Erythroblast (primary cell): ENCODE data around the gene NUP210.

Experiments
- DNase-seq, 2 experiments: peaks; one replicate each; lab custom pipeline; 2025; lab: John Stamatoyannopoulos, UW
- GATA1 ChIP-seq: IDR thresholded peaks from 2 replicates; pipeline ENCODE4 v1.6.1; 2011; ENCODE audit warnings: low read depth, mild to moderate bottlenecking, control low read depth, low read length, moderate library complexity
- POLR2A ChIP-seq: IDR thresholded peaks from 2 replicates; pipeline ENCODE4 v1.6.1; 2011; ENCODE audit warnings: mild to moderate bottlenecking, low read length

Gene NUP210

GRCh38 chr3:13278783-13279531 lies 141.2 kb downstream of the NUP210 start:
- TF ChIP-seq GATA1, result no peak
- TF ChIP-seq POLR2A, result no peak
- DNase-seq, result no peak

- DNase-seq, result no peak
- TF ChIP-seq GATA1 (no peak), POLR2A (no peak)
Measured at GRCh38 chr3:13277860-13278531, 142.1 kb downstream of the NUP210 start.

DNA sequence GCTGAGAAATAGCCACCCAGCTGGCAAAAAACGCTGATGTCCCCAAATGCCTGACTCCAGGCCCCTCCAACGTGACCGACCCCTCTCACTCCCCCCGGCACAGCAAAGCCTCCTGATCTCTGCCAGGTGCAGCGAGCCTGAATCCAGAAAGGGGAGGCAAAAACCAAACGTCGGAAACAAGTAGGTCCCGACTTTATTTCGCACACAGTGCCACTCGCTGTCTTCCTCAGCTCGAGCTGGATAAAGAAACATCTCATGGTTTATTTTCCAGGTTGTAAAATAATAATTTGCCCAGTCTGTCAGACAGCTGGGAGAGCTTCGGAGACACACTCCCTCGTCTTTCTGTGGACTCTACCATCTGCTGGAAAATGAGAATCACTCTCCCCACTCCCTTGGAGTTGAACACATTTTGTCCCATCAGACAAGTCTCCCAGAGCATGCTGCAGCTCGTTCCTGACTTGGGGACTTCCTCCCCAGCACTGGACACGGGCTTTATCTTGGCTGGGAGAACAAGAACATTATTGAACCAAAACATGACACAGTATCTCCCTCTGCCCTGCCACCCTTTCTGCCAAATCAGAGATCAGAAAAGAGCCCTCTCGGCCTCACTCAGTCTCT lies 142.8 kb downstream of the NUP210 start:
- no peak for DNase-seq
- TF ChIP-seq POLR2A (no peak), GATA1 (no peak)

DNA sequence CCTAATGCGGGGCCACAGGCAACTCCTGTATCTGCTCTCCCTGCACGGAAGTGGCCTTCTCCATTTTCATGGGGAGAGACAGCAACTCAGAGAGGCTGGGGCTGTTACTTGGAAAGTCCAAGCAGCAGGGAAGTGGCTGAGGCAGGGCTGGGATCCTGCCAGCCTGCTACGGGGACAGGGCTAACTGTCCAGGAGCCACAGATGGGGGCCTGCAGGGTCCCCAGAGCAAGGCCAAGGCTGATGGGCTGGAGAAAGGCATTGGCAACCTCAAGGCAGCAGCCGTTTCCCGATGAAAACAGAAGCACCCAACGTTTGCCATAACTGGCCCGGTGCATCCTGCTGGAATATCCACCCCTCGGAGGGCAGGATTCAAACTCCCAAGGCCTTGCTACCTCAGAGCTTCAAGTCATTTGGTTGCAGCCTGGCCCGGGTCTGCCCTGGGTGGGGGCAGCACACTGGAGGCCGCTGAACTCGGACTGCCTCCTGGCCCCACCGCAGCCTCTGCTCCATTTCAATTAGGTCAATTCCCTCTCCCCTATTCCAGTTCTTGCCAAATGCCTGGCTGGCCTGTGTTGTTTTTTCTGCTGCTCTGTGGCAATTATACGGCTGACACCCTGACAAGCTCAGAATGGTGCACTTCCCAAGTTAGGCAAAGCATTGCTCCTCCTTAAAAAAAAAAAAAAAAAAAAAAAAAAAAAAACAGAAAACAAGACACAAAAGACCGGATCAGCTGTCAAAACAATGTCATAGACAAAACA lies 143.5 kb downstream of the NUP210 start:
- no peak for DNase-seq
- TF ChIP-seq POLR2A, result no peak
- TF ChIP-seq GATA1, result no peak

- no peak for TF ChIP-seq POLR2A
- TF ChIP-seq GATA1, result no peak
- no peak for DNase-seq
Measured at GRCh38 chr3:13275376-13276005, 144.6 kb downstream of the NUP210 start.

DNA sequence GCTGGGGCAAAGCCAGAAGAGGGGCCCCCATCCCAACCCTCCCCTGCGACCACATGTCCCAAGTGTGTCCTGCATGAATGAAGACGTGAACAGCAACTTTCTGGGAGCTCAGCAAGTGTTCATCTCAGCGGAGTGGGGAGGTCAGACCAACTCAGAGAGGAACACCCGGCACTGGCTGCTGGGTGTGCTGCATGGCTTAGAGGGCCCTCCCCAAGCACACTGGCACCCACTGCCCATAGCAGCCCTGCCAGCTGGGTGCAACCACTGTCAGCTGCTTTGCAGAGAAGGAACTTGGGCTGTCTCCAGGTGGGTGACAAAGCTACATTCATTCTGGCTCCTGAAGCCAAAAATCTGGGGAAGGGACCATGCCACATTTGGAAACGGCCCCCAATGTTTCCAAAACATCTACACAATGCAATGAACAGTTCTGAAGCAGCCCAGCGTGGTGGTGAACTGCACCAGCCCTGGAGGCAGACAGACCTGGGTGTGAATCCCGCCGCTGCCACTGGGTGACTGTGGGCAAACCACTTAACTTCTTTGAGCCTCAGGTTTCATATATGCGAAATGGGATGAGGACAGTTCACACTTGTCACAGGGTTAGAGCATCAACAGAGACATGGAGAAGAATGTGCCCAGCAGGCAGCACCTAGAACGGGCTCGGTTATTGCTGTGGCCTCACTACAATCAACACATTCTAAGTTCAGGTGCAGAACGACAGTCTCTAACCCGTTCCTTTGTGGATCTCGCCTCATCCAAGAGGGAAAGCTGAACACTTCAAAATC lies 145.4 kb downstream of the NUP210 start:
- DNase-seq, result no peak
- no peak for TF ChIP-seq POLR2A
- TF ChIP-seq GATA1, result no peak

- DNase-seq, result no peak
- no peak for TF ChIP-seq GATA1
- TF ChIP-seq POLR2A, result no peak
Measured at GRCh38 chr3:13274125-13274524, 146.0 kb downstream of the NUP210 start.

DNA sequence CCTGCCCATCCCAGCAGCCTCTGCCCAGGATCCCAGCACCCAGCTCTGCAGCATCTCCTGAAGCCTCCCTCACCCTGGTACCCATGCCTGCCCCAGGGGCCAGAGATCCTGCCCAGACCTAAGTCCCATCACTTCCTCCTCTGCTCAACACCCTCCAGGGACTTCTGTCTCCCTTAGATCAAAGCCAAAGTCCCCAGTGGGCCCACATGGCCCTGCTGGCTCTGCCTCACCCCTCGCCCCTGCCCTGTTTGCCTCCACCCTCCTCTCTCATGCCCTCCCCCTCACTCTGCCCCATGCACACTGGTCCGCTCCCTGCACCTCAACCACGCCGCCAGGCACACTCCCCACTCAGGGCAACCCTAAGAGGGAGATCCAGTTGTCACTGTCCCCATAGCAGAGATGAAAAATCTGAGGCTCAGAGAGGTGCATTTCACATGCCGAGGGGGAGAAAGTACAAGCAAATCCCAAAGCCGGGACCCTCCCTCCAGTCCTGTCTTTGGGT lies 146.5 kb downstream of the NUP210 start:
- TF ChIP-seq GATA1, result no peak
- no peak for TF ChIP-seq POLR2A
- DNase-seq, result no peak

DNA sequence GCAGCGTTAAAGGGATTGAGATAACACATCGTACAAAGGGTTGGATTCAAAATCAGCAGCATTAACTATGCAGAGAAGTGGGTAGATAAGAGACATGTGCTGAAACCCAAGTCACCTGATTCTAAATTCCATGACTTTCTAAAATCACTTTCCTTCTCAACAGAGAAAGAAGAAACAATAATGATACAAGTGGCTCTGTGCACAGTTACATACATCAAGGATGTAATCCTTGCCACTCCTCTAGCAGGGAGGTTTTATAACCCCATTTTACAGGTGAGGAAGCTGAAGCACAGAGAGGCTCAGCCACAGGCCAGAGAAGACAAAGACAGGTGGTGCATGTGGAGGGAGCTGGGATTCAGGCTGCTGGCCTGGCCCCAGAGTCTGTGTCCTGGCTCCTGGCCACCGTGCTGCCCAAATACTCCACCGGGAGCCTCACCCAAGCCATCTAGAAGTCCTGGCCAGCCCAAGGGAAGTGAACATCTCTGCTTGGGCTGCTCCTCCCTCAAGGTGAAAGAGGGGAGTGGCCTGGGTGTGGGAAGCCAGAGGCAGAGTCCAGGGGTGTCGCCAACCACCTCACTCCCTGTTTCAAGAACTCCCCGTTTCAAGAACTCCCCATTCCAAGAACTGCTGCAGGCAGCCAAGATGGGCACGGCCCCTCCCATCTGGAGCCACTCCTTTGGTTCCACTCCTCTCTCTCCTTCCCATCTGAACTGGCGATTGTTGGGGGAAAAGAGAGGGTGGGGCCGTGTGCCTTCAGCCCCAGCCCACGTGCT lies 147.1 kb downstream of the NUP210 start:
- no peak for DNase-seq
- TF ChIP-seq GATA1, result no peak
- TF ChIP-seq POLR2A, result no peak

GRCh38 chr3:13269711-13270378 lies 150.3 kb downstream of the NUP210 start:
- DNase-seq, result no peak
- TF ChIP-seq POLR2A, result no peak
- no peak for TF ChIP-seq GATA1

DNA sequence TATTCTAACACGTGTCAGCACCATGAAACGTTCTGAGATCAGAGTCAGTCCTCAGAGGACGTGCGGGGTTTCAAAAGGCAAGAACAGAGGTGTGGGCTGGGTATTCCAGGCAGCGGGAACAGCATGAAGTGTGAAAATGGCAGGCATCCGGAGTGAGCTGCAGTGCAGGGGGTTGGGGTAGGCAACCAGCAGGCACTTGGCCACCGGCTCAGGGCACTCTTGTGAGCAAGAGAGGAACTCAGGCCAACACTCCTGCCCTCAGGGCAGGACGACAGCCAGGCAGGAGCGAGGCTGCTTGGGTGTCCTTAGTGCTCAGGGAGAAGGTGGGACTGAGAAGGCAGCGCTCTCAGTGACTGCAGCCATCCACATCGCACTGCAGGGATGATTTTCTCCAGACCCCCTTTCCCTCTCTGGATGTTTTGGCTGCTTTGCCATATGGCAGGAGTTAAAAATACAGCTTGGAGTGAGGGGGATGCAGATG lies 151.1 kb downstream of the NUP210 start:
- DNase-seq, result no peak

GRCh38 chr3:13268120-13268519 lies 152.0 kb downstream of the NUP210 start:
- no peak for DNase-seq
- no peak for TF ChIP-seq GATA1
- no peak for TF ChIP-seq POLR2A

More for the DNA sequence above, 151.1 kb downstream of the NUP210 start:
- TF ChIP-seq GATA1 (no peak), POLR2A (no peak)
